Activated CD4-positive, alpha-beta T cell treated with anti-CD3 and anti-CD28 coated beads, Interleukin-2, amount 10 ng/mL, durations not matched to agents 24 days and 14 days (primary cell): ENCODE results near the gene EXOC3L1. TPM values are rescaled to one million over a fixed set of nuclear protein-coding genes. Genes with fewer than 3 reads are reported as not detected.

Experiments used
- DNase-seq: peaks from one replicate; pipeline ENCODE4 v3.0.0; 2022
- H3K27ac Mint-ChIP-seq: one replicate; pipeline ENCODE4 v1.8.0; 2022; ENCODE audit warnings: mild to moderate bottlenecking, mixed read lengths
- H3K27me3 Mint-ChIP-seq: one replicate; pipeline ENCODE4 v1.8.0; 2022; ENCODE audit warnings: mixed read lengths
- H3K36me3 Mint-ChIP-seq: one replicate; pipeline ENCODE4 v1.8.0; 2022; ENCODE audit warnings: low read depth, mild to moderate bottlenecking, mixed read lengths
- H3K4me1 Mint-ChIP-seq: one replicate; pipeline ENCODE4 v1.8.0; 2021; ENCODE audit warnings: mixed read lengths
- H3K4me3 Mint-ChIP-seq: one replicate; pipeline ENCODE4 v1.8.0; 2022; ENCODE audit warnings: mild to moderate bottlenecking, moderate library complexity, mixed read lengths
- H3K9me3 Mint-ChIP-seq: one replicate; pipeline ENCODE4 v1.8.0; 2021; ENCODE audit warnings: mixed read lengths
- intact Hi-C: fragments of 100-400 bp; cut with micrococcal nuclease; formaldehyde crosslinking; loops from one replicate; pipeline ENCODE4 v1.15.1; 2023
- total RNA-seq: library from RNA; stranded (reverse); gene quantifications from 2 replicates; pipeline ENCODE4 v1.2.3, GENCODE V29; 2022

Gene EXOC3L1
- 0.12 TPM in 1 of 2 replicates, not detected in the other for total RNA-seq

- Mint-ChIP-seq H3K27ac (no peak within 1 kb of the TSS), H3K27me3 (peaks cover 7% of the 10 kb centered on the region), H3K4me1 (peaks cover 32% of the 10 kb centered on the region), H3K36me3 (peaks cover 27% of the 10 kb centered on the region), H3K9me3 (no peaks in the 10 kb centered on the region), H3K4me3 (no peak within 1 kb of the TSS)
- DNase-seq = no peak
- intact Hi-C loops = no loop called here
These were observed at the start of gene EXOC3L1 for GRCh38 chr16:67190041-67190440. TSS of gene EXOC3L1 (minus strand) at chr16:67190136. CDS start at chr16:67189676, 460 bp downstream.

GRCh38 chr16:67238806-67239470 lies 49.0 kb upstream of the EXOC3L1 start:
- Mint-ChIP-seq H3K36me3 (peaks cover 51% of the 10 kb centered on the region), H3K27ac (no peak overlapping the region), H3K4me1 (peaks cover 23% of the 10 kb centered on the region), H3K9me3 (no peaks in the 10 kb centered on the region), H3K27me3 (no peaks in the 10 kb centered on the region), H3K4me3 (no peak overlapping the region)
- intact Hi-C loops = no loop called here
- no peak for DNase-seq

GRCh38 chr16:67238278-67238575 lies 48.3 kb upstream of the EXOC3L1 start:
- Mint-ChIP-seq H3K9me3 (no peaks in the 10 kb centered on the region), H3K36me3 (peaks cover 57% of the 10 kb centered on the region), H3K27ac (no peak overlapping the region), H3K4me1 (peaks cover 17% of the 10 kb centered on the region), H3K27me3 (no peaks in the 10 kb centered on the region), H3K4me3 (no peak overlapping the region)
- intact Hi-C loops = no loop called here
- no peak for DNase-seq

- H3K4me1 Mint-ChIP-seq = peaks cover 16% of the 10 kb centered on the region
- no peak for DNase-seq
- intact Hi-C loops = no loop called here
- H3K27ac Mint-ChIP-seq = no peak overlapping the region
- no peaks in the 10 kb centered on the region for H3K27me3 Mint-ChIP-seq
- H3K36me3 Mint-ChIP-seq = peaks cover 59% of the 10 kb centered on the region
- no peak overlapping the region for H3K4me3 Mint-ChIP-seq
- no peaks in the 10 kb centered on the region for H3K9me3 Mint-ChIP-seq
These were observed 47.7 kb upstream of the EXOC3L1 start for GRCh38 chr16:67237396-67238277.

- peak; percentile 95 for DNase-seq
- peaks cover 58% of the 10 kb centered on the region for H3K36me3 Mint-ChIP-seq
These were observed 46.8 kb upstream of the EXOC3L1 start for GRCh38 chr16:67236563-67237395.

GRCh38 chr16:67235816-67236562 lies 46.1 kb upstream of the EXOC3L1 start:
- intact Hi-C loops = loop anchor here (1.0 kb wide), 2 partner anchors 8 to 9 kb away; partner anchors contain the start of gene TMEM208
- H3K4me3 Mint-ChIP-seq = peak overlapping the region; percentile 58
- H3K27ac Mint-ChIP-seq = peak overlapping the region; percentile 90
- no peaks in the 10 kb centered on the region for H3K27me3 Mint-ChIP-seq
- DNase-seq = no peak
- peaks cover 8% of the 10 kb centered on the region for H3K4me1 Mint-ChIP-seq
- H3K36me3 Mint-ChIP-seq = peaks cover 60% of the 10 kb centered on the region
- no peaks in the 10 kb centered on the region for H3K9me3 Mint-ChIP-seq

More at GRCh38 chr16:67236563-67237395, 46.8 kb upstream of the EXOC3L1 start:
- Mint-ChIP-seq H3K27ac (peak overlapping the region; percentile 90), H3K4me1 (peaks cover 13% of the 10 kb centered on the region), H3K27me3 (no peaks in the 10 kb centered on the region), H3K9me3 (no peaks in the 10 kb centered on the region), H3K4me3 (peak overlapping the region; percentile 58)
- intact Hi-C loops = loop anchor here (1.0 kb wide), 2 partner anchors 8 to 9 kb away; partner anchors contain the start of gene TMEM208

- DNase-seq = no peak
- no peak overlapping the region for H3K4me3 Mint-ChIP-seq
- no peak overlapping the region for H3K27ac Mint-ChIP-seq
- no peaks in the 10 kb centered on the region for H3K9me3 Mint-ChIP-seq
- intact Hi-C loops = no loop called here
- peaks cover 74% of the 10 kb centered on the region for H3K36me3 Mint-ChIP-seq
- no peaks in the 10 kb centered on the region for H3K27me3 Mint-ChIP-seq
- H3K4me1 Mint-ChIP-seq = peaks cover 5% of the 10 kb centered on the region
These were observed 44.3 kb upstream of the EXOC3L1 start for GRCh38 chr16:67234180-67234597.

GRCh38 chr16:67233596-67233995 lies 43.7 kb upstream of the EXOC3L1 start:
- Mint-ChIP-seq H3K36me3 (peaks cover 76% of the 10 kb centered on the region), H3K4me1 (peaks cover 5% of the 10 kb centered on the region), H3K27me3 (no peaks in the 10 kb centered on the region), H3K4me3 (no peak overlapping the region), H3K9me3 (no peaks in the 10 kb centered on the region), H3K27ac (peak overlapping the region; percentile 20)
- intact Hi-C loops = no loop called here
- DNase-seq = no peak

- H3K27ac Mint-ChIP-seq = no peak overlapping the region
These were observed 41.1 kb upstream of the EXOC3L1 start for GRCh38 chr16:67230809-67231660.

GRCh38 chr16:67229906-67230808 lies 40.2 kb upstream of the EXOC3L1 start:
- H3K27me3 Mint-ChIP-seq = no peaks in the 10 kb centered on the region
- H3K36me3 Mint-ChIP-seq = peaks cover 68% of the 10 kb centered on the region
- intact Hi-C loops = loop anchor here (2.0 kb wide), 1 partner anchor 431 kb away; the partner anchor contains the start of genes ACD and PARD6A
- no peak overlapping the region for H3K4me3 Mint-ChIP-seq
- H3K9me3 Mint-ChIP-seq = no peaks in the 10 kb centered on the region
- H3K27ac Mint-ChIP-seq = no peak overlapping the region
- no peak for DNase-seq
- H3K4me1 Mint-ChIP-seq = peaks cover 23% of the 10 kb centered on the region

More at GRCh38 chr16:67230809-67231660, 41.1 kb upstream of the EXOC3L1 start:
- intact Hi-C loops = no loop called here
- peaks cover 69% of the 10 kb centered on the region for H3K36me3 Mint-ChIP-seq
- H3K9me3 Mint-ChIP-seq = no peaks in the 10 kb centered on the region
- H3K4me1 Mint-ChIP-seq = peaks cover 15% of the 10 kb centered on the region
- no peak overlapping the region for H3K4me3 Mint-ChIP-seq
- no peaks in the 10 kb centered on the region for H3K27me3 Mint-ChIP-seq
- DNase-seq = no peak

- H3K9me3 Mint-ChIP-seq = no peaks in the 10 kb centered on the region
- H3K27ac Mint-ChIP-seq = no peak overlapping the region
- DNase-seq = no peak
- no peaks in the 10 kb centered on the region for H3K27me3 Mint-ChIP-seq
- intact Hi-C loops = loop anchor here (2.0 kb wide), 1 partner anchor 432 kb away; the partner anchor contains the start of genes ACD and PARD6A
- peaks cover 56% of the 10 kb centered on the region for H3K36me3 Mint-ChIP-seq
- peak overlapping the region; percentile 98 for H3K4me3 Mint-ChIP-seq
- peaks cover 35% of the 10 kb centered on the region for H3K4me1 Mint-ChIP-seq
These were observed 39.0 kb upstream of the EXOC3L1 start for GRCh38 chr16:67228905-67229304.
